ENCODE data around the gene PRSS21.

Gene PRSS21

GRCh38 chr16:2808181-2808580 is 8.9 kb upstream of the PRSS21 start:
- no peak for DNase-seq

- no peak for DNase-seq
Observed at GRCh38 chr16:2809149-2809760, 7.8 kb upstream of the PRSS21 start.

- DNase-seq = no peak
Observed at GRCh38 chr16:2810651-2811050, 6.4 kb upstream of the PRSS21 start.

GRCh38 chr16:2811703-2812471 is 5.2 kb upstream of the PRSS21 start:
- DNase-seq = peak; percentile 40

- DNase-seq = no peak
Observed at GRCh38 chr16:2813771-2814221, 3.2 kb upstream of the PRSS21 start.

GRCh38 chr16:2814551-2815298 is 2.3 kb upstream of the PRSS21 start:
- DNase-seq = no peak

GRCh38 chr16:2815299-2815771 is 1.7 kb upstream of the PRSS21 start:
- DNase-seq = no peak

GRCh38 chr16:2817340-2818271 is 569 bp downstream of the PRSS21 start:
- peak; percentile 49 for DNase-seq

- no peak for DNase-seq
Observed at GRCh38 chr16:2818272-2818876, 1.3 kb downstream of the PRSS21 start.

GRCh38 chr16:2819179-2819938 is 2.3 kb downstream of the PRSS21 start:
- DNase-seq = no peak

GRCh38 chr16:2819939-2820835 is 3.1 kb downstream of the PRSS21 start:
- no peak for DNase-seq

- DNase-seq = no peak
Observed at GRCh38 chr16:2820836-2821486, 3.9 kb downstream of the PRSS21 start.

GRCh38 chr16:2821487-2822157 is 4.6 kb downstream of the PRSS21 start:
- no peak for DNase-seq

GRCh38 chr16:2822158-2822495 is 5.1 kb downstream of the PRSS21 start:
- no peak for DNase-seq

GRCh38 chr16:2822496-2822895 is 5.5 kb downstream of the PRSS21 start:
- no peak for DNase-seq

- DNase-seq = no peak
Observed at GRCh38 chr16:2824626-2825025, 7.6 kb downstream of the PRSS21 start.

- DNase-seq = no peak
Observed at GRCh38 chr16:2825049-2825742, 8.2 kb downstream of the PRSS21 start.

- DNase-seq = peak; percentile 24
Observed at GRCh38 chr16:2825906-2826305, 8.9 kb downstream of the PRSS21 start.
